Spleen (tissue), 11 donors: ENCODE results near the gene HTR4. TPM values are rescaled to one million over a fixed set of nuclear protein-coding genes. Genes with fewer than 3 reads are reported as not detected.
"Not testable (repeated sequence)": the region's sequence is repeated elsewhere in the genome, so short reads cannot be mapped to it uniquely, and the experiment has no call there.

Source experiments
- DNase-seq: peaks from one replicate; pipeline ENCODE4 v3.0.0-alpha.2; 2020
- H3K27ac ChIP-seq, 8 donors: fragments of 200-600 bp; sonication (generic) in 7 of 8; 1 replicate in 4 of 8; 2 replicates in 4 of 8; pipeline versions ENCODE4 v1.5.0 to v1.8.0; 2016 to 2021; ENCODE audit warnings: inconsistent platforms in 4 of 8, mild to moderate bottlenecking in 4 of 8, moderate library complexity in 1 of 8
- H3K27me3 ChIP-seq, 7 donors: fragments of 200-600 bp; sonication (generic) in 6 of 7; replicated peaks in 1 of 7; 1 replicate in 4 of 7; 2 replicates in 3 of 7; pipeline versions ENCODE4 v1.5.0 to v1.8.0; 2016 to 2021; ENCODE audit warnings: inconsistent platforms in 3 of 7, mild to moderate bottlenecking in 1 of 7
- H3K36me3 ChIP-seq, 6 donors: fragments of 200-600 bp; sonication (generic) in 5 of 6; 1 replicate in 4 of 6; 2 replicates in 2 of 6; pipeline versions ENCODE4 v1.5.0 to v1.8.0; 2016 to 2021; ENCODE audit warnings: inconsistent platforms in 2 of 6
- H3K4me1 ChIP-seq, 6 donors: fragments of 200-600 bp; sonication (generic) in 5 of 6; 1 replicate in 3 of 6; 2 replicates in 3 of 6; pipeline versions ENCODE4 v1.5.0 to v1.8.0; 2016 to 2021; ENCODE audit warnings: inconsistent platforms in 3 of 6
- H3K4me3 ChIP-seq, 8 donors: fragments of 200-600 bp; sonication (generic) in 7 of 8; 1 replicate in 4 of 8; 2 replicates in 4 of 8; pipeline versions ENCODE4 v1.5.0 to v1.8.0; 2016 to 2021; ENCODE audit warnings: inconsistent platforms in 4 of 8, mild to moderate bottlenecking in 4 of 8, moderate library complexity in 2 of 8
- H3K9me3 ChIP-seq, 8 donors: fragments of 200-600 bp; sonication (generic) in 7 of 8; 1 replicate in 4 of 8; 2 replicates in 4 of 8; pipeline versions ENCODE4 v1.5.0 to v1.8.0; 2016 to 2021; ENCODE audit warnings: inconsistent platforms in 4 of 8
- POLR2A ChIP-seq, 3 donors: fragments of 450-650 bp; IDR thresholded peaks; one replicate each; pipeline ENCODE4 v1.5.1; 2017; ENCODE audit warnings: antibody characterized with exemption in 3 of 3, mild to moderate bottlenecking in 1 of 3
- POLR2AphosphoS5 ChIP-seq, 3 donors: sonication (generic); formaldehyde crosslinking; IDR thresholded peaks; one replicate each; pipeline ENCODE4 v1.5.1; 2017; ENCODE audit warnings: antibody characterized with exemption in 3 of 3
- WGBS, 5 donors: extraction: QIAGEN DNeasy Blood & Tissue Kit in 3 of 5; methylation state at CpG; one replicate each; pipeline versions ENCODE4 v1.1.5 to v1.1.7; 2013 to 2018; 5-methylcytosine and 5-hydroxymethylcytosine counted together
- intact Hi-C: fragments of 100-400 bp; cut with DNase I; formaldehyde crosslinking; loops from one replicate; pipeline ENCODE4 v1.15.0; 2023; ENCODE audit warnings: low total_unique reads
- polyA plus RNA-seq, 3 donors: library from polyadenylated mRNA; stranded (reverse); fragments of 200-250 nt; gene quantifications; one replicate each; pipeline ENCODE4 v1.2.1, GENCODE V29; 2013
- total RNA-seq, 7 donors: library from RNA; depleted of rRNA in 3 of 7; stranded (reverse); fragments of >200 nt in 3 of 7; fragmentation: NEBNext Ultra II Directional in 4 of 7; extraction: Animal tissue kit (Norgen Biotek cat#: 25700) in 4 of 7; gene quantifications; one replicate each; pipeline versions ENCODE4 v1.1.0 to v1.2.1, GENCODE V29; 2016 to 2021
- TF ChIP-seq, protein P1 (sequence below), 11 experiments: fragments of 200-600 bp in 7 of 11; fragments of 450-650 bp in 4 of 11; sonication (generic) in 4 of 11; IDR thresholded peaks in 8 of 11; conservative IDR thresholded peaks in 3 of 11; 1 replicate in 7 of 11; 2 replicates in 4 of 11; pipeline versions ENCODE4 v1.4.0 to v1.8.0; 2016 to 2021; ENCODE audit warnings: antibody characterized with exemption in 11 of 11, inconsistent platforms in 4 of 11, mild to moderate bottlenecking in 1 of 11
- donor health status: healthy with polysubstance abuse.
- donor health status: DM: no; HTN: no; CAD: no; lungs with moderate emphysema.
- donor health status: DM: no; HTN: no; CAD: no.
- donor health status: Bipolar disorder and iron deficiency.
- donor health status: healthy.
- donor health status: DM: no; HTN: no; CAD: no.
- donor health status: DM: yes; HTN: yes; CAD: no.

Gene HTR4
- total and polyA plus RNA-seq, 10 donors: 0.03 to 0.79 (median 0.41) TPM; not detected in 5

DNA sequence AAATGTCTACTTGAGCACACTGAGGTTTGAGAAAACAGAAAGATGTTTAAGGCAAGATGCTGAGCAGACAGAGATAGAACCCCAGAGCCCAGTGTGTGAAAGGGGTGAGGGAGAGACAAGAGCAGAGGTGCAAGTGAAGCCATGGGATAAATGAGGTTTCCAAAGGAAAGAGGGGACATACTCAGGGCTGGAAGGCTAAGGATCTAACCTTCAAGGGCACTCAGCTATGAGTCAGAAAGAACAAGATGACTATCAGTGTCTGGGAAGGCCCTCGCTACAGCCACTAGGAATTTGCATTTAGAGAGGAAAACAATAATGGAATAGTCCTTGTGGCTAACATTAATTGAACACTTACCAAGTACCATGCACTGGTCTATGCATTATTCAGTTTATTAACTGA is 113.7 kb downstream of the HTR4 start:
- DNase-seq: no peak
- no peak overlapping the region for H3K4me3 ChIP-seq
- no peaks in the 10 kb centered on the region for H3K36me3 ChIP-seq
- intact Hi-C loops: no loop called here
- 87 to 100% (median 92%) methylated on average over 1 of the region's 1 CpG for WGBS, 5 donors
- H3K4me1 ChIP-seq: no peaks in the 10 kb centered on the region
- peaks cover 0 to 6% (median 5%) of the 10 kb centered on the region in 8 donors for H3K9me3 ChIP-seq
- no peak overlapping the region for H3K27ac ChIP-seq
- no peaks in the 10 kb centered on the region for H3K27me3 ChIP-seq
- TF ChIP-seq POLR2AphosphoS5 (IDR thresholded peaks at IDR 0.05): no peak
- TF ChIP-seq POLR2A (IDR thresholded peaks at IDR 0.05): no peak
- TF ChIP-seq, protein P1, sequence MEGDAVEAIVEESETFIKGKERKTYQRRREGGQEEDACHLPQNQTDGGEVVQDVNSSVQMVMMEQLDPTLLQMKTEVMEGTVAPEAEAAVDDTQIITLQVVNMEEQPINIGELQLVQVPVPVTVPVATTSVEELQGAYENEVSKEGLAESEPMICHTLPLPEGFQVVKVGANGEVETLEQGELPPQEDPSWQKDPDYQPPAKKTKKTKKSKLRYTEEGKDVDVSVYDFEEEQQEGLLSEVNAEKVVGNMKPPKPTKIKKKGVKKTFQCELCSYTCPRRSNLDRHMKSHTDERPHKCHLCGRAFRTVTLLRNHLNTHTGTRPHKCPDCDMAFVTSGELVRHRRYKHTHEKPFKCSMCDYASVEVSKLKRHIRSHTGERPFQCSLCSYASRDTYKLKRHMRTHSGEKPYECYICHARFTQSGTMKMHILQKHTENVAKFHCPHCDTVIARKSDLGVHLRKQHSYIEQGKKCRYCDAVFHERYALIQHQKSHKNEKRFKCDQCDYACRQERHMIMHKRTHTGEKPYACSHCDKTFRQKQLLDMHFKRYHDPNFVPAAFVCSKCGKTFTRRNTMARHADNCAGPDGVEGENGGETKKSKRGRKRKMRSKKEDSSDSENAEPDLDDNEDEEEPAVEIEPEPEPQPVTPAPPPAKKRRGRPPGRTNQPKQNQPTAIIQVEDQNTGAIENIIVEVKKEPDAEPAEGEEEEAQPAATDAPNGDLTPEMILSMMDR (IDR thresholded peaks at IDR 0.05 in 8 of 11, conservative IDR thresholded peaks at IDR 0.05 in 3 of 11): no peak

DNA sequence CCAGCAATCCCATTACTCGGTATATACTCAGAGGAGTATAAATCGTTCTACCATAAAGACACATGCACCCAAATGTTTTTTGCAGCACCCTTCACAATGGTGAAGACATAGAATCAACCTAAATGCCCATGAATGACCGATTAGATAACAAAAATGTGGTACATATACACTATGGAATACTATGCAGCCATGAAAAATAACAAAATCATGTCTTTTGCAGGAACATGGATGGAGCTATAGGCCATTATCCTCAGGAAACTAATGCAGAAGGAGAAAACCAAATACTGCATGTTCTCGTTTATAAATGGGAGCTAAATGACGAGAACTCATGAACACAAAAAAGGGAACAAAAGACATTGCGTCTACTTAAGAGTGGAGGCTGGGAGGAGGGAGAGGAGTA is 114.5 kb downstream of the HTR4 start:
- Histone ChIP-seq H3K4me3 (no peak overlapping the region), H3K27me3 (no peaks in the 10 kb centered on the region), H3K4me1 (no peaks in the 10 kb centered on the region), H3K9me3 (peaks cover 0 to 6% (median 5%) of the 10 kb centered on the region in 8 donors), H3K36me3 (no peaks in the 10 kb centered on the region), H3K27ac (no peak overlapping the region)
- 84 to 90% (median 90%) methylated on average over 6 of the region's 6 CpGs for WGBS, 5 donors
- intact Hi-C loops: no loop called here
- no peak for DNase-seq
- TF ChIP-seq, protein P1 (IDR thresholded peaks at IDR 0.05 in 8 of 11, conservative IDR thresholded peaks at IDR 0.05 in 3 of 11): no peak
- TF ChIP-seq POLR2A (IDR thresholded peaks at IDR 0.05): no peak
- TF ChIP-seq POLR2AphosphoS5 (IDR thresholded peaks at IDR 0.05): no peak

DNA sequence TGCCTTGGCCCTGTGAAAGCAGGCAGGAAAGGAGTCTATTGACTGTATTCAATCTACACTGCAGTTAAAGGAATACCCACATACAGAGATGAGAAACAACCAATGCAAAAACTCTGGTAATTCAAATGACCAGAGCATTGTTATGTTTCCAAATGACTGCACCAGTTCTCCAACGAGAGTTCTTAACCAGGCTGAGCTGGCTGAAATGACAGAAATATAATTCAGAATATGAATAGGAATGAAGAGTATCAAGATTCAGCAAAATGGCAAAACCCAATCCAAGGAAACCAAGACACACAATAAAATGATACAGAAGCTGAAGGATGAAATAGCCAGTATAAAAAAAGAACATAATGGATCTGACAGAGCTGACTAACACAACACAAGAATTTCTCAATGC is 119.1 kb downstream of the HTR4 start:
- DNase-seq: no peak
- peaks cover 0 to 6% (median 0%) of the 10 kb centered on the region in 7 donors for H3K27me3 ChIP-seq
- WGBS, 5 donors: 56 to 82% (median 69%) methylated on average over 1 of the region's 1 CpG
- intact Hi-C loops: no loop called here
- peaks cover 0 to 26% (median 16%) of the 10 kb centered on the region in 8 donors for H3K9me3 ChIP-seq
- no peaks in the 10 kb centered on the region for H3K36me3 ChIP-seq
- H3K4me3 ChIP-seq: no peak overlapping the region
- no peaks in the 10 kb centered on the region for H3K4me1 ChIP-seq
- H3K27ac ChIP-seq: no peak overlapping the region
- TF ChIP-seq, protein P1 (IDR thresholded peaks at IDR 0.05 in 8 of 11, conservative IDR thresholded peaks at IDR 0.05 in 3 of 11): no peak
- TF ChIP-seq POLR2A (IDR thresholded peaks at IDR 0.05): no peak
- no peak for TF ChIP-seq POLR2AphosphoS5 (IDR thresholded peaks at IDR 0.05)

DNA sequence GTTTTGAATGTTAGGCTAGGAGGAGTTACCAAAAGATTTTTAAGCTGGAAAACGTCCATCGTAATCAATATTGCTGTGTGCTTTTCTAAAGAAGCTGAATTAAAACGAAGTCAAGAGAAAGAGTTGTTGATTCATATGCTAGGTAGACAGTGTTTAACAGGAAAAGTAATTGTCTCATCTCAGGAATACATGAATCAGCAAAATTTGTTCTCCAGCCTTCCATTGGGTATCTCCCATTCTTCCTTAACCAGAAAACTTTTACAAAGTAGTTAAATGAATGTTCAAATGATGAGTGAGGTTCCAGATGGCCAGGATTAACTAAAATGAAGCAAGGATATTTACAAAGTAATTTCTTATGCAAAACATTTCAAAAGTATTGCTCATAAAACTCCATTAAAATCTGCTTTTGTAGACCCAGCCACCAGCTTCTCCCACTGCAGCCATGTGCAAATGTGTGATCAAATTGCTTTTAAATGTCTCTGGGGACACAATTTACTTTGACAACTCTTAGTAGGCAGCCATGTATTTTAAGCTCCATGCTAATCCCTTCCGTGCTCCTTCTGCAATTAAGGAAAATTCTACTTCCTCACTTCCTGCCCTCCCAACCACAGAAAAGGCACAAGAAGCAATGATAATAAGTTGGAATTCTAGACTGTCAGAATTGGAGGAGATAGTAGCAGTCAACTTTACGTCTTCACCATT is 121.2 kb downstream of the HTR4 start:
- no peaks in the 10 kb centered on the region for H3K36me3 ChIP-seq
- H3K27ac ChIP-seq: no peak overlapping the region
- no peak for DNase-seq
- H3K4me1 ChIP-seq: no peaks in the 10 kb centered on the region
- TF ChIP-seq, protein P1 (IDR thresholded peaks at IDR 0.05 in 8 of 11, conservative IDR thresholded peaks at IDR 0.05 in 3 of 11): no peak
- TF ChIP-seq POLR2AphosphoS5 (IDR thresholded peaks at IDR 0.05) (no peak), POLR2A (IDR thresholded peaks at IDR 0.05) (no peak)
- peaks cover 0 to 36% (median 27%) of the 10 kb centered on the region in 8 donors for H3K9me3 ChIP-seq
- intact Hi-C loops: no loop called here
- H3K27me3 ChIP-seq: peaks cover 0 to 6% (median 0%) of the 10 kb centered on the region in 7 donors
- H3K4me3 ChIP-seq: no peak overlapping the region
- 65 to 79% (median 70%) methylated on average over 5 of the region's 5 CpGs for WGBS, 5 donors

DNA sequence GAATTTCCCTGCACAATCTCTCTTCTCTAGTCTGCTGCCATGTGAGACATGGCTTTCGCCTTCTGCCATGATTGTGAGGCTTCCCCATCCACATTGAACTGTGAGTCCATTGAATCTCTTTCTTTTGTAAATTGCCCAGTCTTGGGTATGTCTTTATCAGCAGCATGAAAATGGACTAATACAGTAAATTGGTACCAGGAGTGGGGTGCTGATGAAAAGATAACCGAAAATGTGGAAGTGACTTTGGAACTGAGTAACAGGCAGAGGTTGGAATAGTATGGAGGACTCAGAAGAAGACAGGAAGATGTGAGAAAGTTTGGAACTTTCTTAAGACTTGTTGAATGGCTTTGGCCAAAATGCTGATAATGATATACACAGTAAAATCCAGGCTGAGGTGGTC is 124.9 kb downstream of the HTR4 start:
- intact Hi-C loops, H3K27ac ChIP-seq, DNase-seq, H3K4me1 ChIP-seq, H3K27me3 ChIP-seq, H3K36me3 ChIP-seq, H3K4me3 ChIP-seq: not testable (repeated sequence)
- peaks cover 0 to 36% (median 27%) of the 10 kb centered on the region in 8 donors for H3K9me3 ChIP-seq
- 87 to 97% (median 91%) methylated on average over 2 of the region's 2 CpGs for WGBS, 5 donors
